Subcutaneous adipose tissue (tissue), 4 donors: ENCODE results near the gene MAPT. TPM values are rescaled to one million over a fixed set of nuclear protein-coding genes. Genes with fewer than 3 reads are reported as not detected.

Experiments used
- total RNA-seq, 4 donors: library from RNA; depleted of rRNA; stranded (reverse); fragments of >200 nt; gene quantifications; one replicate each; pipeline ENCODE4 v1.1.0, GENCODE V29; 2016
- TF ChIP-seq, protein P1 (sequence below): fragments of 450-650 bp; IDR thresholded peaks from one replicate; pipeline ENCODE4 v1.5.1; 2016; ENCODE audit warnings: low read depth, mild to moderate bottlenecking, control low read depth, antibody characterized with exemption, moderate library complexity

Gene MAPT
- total RNA-seq, 4 donors from 2014 or later: 5.3 to 21.3 (median 9.4) TPM

GRCh38 chr17:46023783-46024388, 129.5 kb downstream of the MAPT start:
- TF ChIP-seq, protein P1, sequence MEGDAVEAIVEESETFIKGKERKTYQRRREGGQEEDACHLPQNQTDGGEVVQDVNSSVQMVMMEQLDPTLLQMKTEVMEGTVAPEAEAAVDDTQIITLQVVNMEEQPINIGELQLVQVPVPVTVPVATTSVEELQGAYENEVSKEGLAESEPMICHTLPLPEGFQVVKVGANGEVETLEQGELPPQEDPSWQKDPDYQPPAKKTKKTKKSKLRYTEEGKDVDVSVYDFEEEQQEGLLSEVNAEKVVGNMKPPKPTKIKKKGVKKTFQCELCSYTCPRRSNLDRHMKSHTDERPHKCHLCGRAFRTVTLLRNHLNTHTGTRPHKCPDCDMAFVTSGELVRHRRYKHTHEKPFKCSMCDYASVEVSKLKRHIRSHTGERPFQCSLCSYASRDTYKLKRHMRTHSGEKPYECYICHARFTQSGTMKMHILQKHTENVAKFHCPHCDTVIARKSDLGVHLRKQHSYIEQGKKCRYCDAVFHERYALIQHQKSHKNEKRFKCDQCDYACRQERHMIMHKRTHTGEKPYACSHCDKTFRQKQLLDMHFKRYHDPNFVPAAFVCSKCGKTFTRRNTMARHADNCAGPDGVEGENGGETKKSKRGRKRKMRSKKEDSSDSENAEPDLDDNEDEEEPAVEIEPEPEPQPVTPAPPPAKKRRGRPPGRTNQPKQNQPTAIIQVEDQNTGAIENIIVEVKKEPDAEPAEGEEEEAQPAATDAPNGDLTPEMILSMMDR: no peak

DNA sequence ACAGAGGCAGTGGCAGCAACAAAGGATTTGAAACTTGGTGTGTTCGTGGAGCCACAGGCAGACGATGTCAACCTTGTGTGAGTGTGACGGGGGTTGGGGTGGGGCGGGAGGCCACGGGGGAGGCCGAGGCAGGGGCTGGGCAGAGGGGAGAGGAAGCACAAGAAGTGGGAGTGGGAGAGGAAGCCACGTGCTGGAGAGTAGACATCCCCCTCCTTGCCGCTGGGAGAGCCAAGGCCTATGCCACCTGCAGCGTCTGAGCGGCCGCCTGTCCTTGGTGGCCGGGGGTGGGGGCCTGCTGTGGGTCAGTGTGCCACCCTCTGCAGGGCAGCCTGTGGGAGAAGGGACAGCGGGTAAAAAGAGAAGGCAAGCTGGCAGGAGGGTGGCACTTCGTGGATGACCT, 130.2 kb downstream of the MAPT start:
- TF ChIP-seq, protein P1: no peak

- TF ChIP-seq, protein P1: no peak
These were observed 130.7 kb downstream of the MAPT start for GRCh38 chr17:46025060-46025459.

DNA sequence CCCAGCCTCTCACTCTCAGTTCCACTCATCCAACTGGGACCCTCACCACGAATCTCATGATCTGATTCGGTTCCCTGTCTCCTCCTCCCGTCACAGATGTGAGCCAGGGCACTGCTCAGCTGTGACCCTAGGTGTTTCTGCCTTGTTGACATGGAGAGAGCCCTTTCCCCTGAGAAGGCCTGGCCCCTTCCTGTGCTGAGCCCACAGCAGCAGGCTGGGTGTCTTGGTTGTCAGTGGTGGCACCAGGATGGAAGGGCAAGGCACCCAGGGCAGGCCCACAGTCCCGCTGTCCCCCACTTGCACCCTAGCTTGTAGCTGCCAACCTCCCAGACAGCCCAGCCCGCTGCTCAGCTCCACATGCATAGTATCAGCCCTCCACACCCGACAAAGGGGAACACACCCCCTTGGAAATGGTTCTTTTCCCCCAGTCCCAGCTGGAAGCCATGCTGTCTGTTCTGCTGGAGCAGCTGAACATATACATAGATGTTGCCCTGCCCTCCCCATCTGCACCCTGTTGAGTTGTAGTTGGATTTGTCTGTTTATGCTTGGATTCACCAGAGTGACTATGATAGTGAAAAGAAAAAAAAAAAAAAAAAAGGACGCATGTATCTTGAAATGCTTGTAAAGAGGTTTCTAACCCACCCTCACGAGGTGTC, 131.3 kb downstream of the MAPT start:
- TF ChIP-seq, protein P1: no peak

GRCh38 chr17:46026166-46027047, 132.1 kb downstream of the MAPT start:
- TF ChIP-seq, protein P1: no peak

GRCh38 chr17:46027048-46027975, 133.0 kb downstream of the MAPT start:
- TF ChIP-seq, protein P1: no peak
